ENCODE results near the gene ENTR1. TPM values are rescaled to one million over a fixed set of nuclear protein-coding genes. Genes with fewer than 3 reads are reported as not detected.
A peak's percentile ranks its signal among the peaks of the same experiment; 100 is the strongest.

Gene ENTR1
- total RNA-seq, 4 donors from 2014 or later: 19.5 to 44.0 (median 21.2) TPM

- Histone ChIP-seq H3K27me3 (no peaks in the 10 kb centered on the region), H3K27ac (no peak overlapping the region), H3K4me1 (peaks cover 0 to 14% of the 10 kb centered on the region in 2 donors), H3K9me3 (no peaks in the 10 kb centered on the region), H3K36me3 (no peaks in the 10 kb centered on the region), H3K4me3 (no peak overlapping the region)
- no peak for DNase-seq
- intact Hi-C loops (cut with DNase I; ENCODE audit: low total_unique reads): no loop called here
- TF ChIP-seq POLR2A (IDR thresholded peaks at IDR 0.05) (no peak), CTCF (IDR thresholded peaks at IDR 0.05) (no peak)
These were observed 52.4 kb downstream of the ENTR1 start for GRCh38 chr9:136358016-136358415.

GRCh38 chr9:136357202-136357725 lies 53.1 kb downstream of the ENTR1 start:
- no peaks in the 10 kb centered on the region for H3K36me3 ChIP-seq
- DNase-seq: no peak
- H3K27ac ChIP-seq: no peak overlapping the region
- H3K9me3 ChIP-seq: no peaks in the 10 kb centered on the region
- intact Hi-C loops (cut with DNase I; ENCODE audit: low total_unique reads): no loop called here
- H3K27me3 ChIP-seq: no peaks in the 10 kb centered on the region
- no peak overlapping the region for H3K4me3 ChIP-seq
- H3K4me1 ChIP-seq: peaks cover 0 to 14% of the 10 kb centered on the region in 2 donors
- no peak for TF ChIP-seq POLR2A (IDR thresholded peaks at IDR 0.05)
- no peak for TF ChIP-seq CTCF (IDR thresholded peaks at IDR 0.05)

GRCh38 chr9:136355616-136356557 lies 54.5 kb downstream of the ENTR1 start:
- H3K36me3 ChIP-seq: no peaks in the 10 kb centered on the region
- intact Hi-C loops (cut with DNase I; ENCODE audit: low total_unique reads): no loop called here
- H3K27ac ChIP-seq: peak overlapping the region in 1 of 2 donors; percentile 35
- DNase-seq: no peak
- H3K4me3 ChIP-seq: no peak overlapping the region
- TF ChIP-seq POLR2A (IDR thresholded peaks at IDR 0.05) (no peak), CTCF (IDR thresholded peaks at IDR 0.05) (no peak)
- no peaks in the 10 kb centered on the region for H3K9me3 ChIP-seq
- H3K27me3 ChIP-seq: no peaks in the 10 kb centered on the region
- H3K4me1 ChIP-seq: peaks cover 0 to 14% of the 10 kb centered on the region in 2 donors

DNA sequence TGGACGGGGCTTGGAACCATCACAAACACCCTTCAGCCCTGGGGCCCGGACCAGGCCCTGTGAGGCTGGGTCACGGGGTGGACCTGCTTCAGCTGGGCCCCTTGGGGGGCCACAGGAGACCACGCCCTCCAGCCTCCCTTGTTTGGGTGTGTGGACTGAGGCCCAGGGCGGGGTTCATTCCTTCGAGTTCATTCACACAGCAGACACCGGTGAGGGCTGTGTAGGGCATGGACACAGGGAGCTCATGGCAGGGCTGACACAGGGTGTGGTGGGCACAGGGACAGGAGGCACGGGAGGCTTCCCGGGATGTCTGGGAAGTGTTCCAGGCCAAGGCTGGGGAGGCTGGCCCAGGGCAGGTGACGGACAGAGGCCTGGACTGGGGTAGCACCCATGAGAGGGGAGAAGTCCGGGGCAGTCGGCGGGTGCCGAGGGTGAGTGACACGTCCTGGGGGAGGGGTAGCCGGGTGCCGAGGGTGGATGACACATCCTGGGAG lies 55.8 kb downstream of the ENTR1 start:
- peak; percentile 59 to 61 for DNase-seq
- Histone ChIP-seq H3K27ac (peak overlapping the region; percentile 42 to 81), H3K27me3 (no peaks in the 10 kb centered on the region), H3K4me3 (no peak overlapping the region), H3K36me3 (no peaks in the 10 kb centered on the region), H3K4me1 (peaks cover 0 to 14% of the 10 kb centered on the region in 2 donors), H3K9me3 (no peaks in the 10 kb centered on the region)
- no peak for TF ChIP-seq POLR2A (IDR thresholded peaks at IDR 0.05)
- no peak for TF ChIP-seq CTCF (IDR thresholded peaks at IDR 0.05)
- intact Hi-C loops (cut with DNase I; ENCODE audit: low total_unique reads): no loop called here

Measured in uterus (tissue), 4 donors.